Epithelial cell of esophagus (primary cell): Measurements from ENCODE around the gene TEX30.

Experiments
- DNase-seq: peaks from one replicate; pipeline ENCODE4 v3.0.0; 2010; ENCODE audit warnings: low read depth
- H3K4me3 ChIP-seq: 2 replicates; pipeline ENCODE4 v1.5.1; 2011; ENCODE audit warnings: mild to moderate bottlenecking, low read length, control low read depth
- CTCF ChIP-seq: IDR thresholded peaks from 2 replicates; pipeline ENCODE4 v1.5.1; 2011; ENCODE audit warnings: low read depth, mild to moderate bottlenecking, low read length, control low read depth, inconsistent platforms; ENCODE audit not compliant: insufficient read depth; ENCODE audit errors: missing control alignments

The TEX30 gene

GRCh38 chr13:102779436-102780159 lies 6.0 kb upstream of the TEX30 start:
- TF ChIP-seq CTCF, result no peak
- DNase-seq, result no peak
- H3K4me3 ChIP-seq, result no peak overlapping the region

- H3K4me3 ChIP-seq, result no peak overlapping the region
- no peak for DNase-seq
- no peak for TF ChIP-seq CTCF
These were observed 4.2 kb upstream of the TEX30 start for GRCh38 chr13:102777736-102778135.

- H3K4me3 ChIP-seq, result no peak overlapping the region
- DNase-seq, result no peak
- no peak for TF ChIP-seq CTCF
These were observed 2.7 kb upstream of the TEX30 start for GRCh38 chr13:102776271-102776670.

- no peak for TF ChIP-seq CTCF
- DNase-seq, result no peak
- no peak overlapping the region for H3K4me3 ChIP-seq
These were observed 1.3 kb upstream of the TEX30 start for GRCh38 chr13:102774591-102775520.

- DNase-seq, result no peak
- peak overlapping the region; percentile 73 for H3K4me3 ChIP-seq
- no peak for TF ChIP-seq CTCF
These were observed 605 bp upstream of the TEX30 start for GRCh38 chr13:102774214-102774568.

- no peak overlapping the region for H3K4me3 ChIP-seq
- no peak for DNase-seq
- TF ChIP-seq CTCF, result no peak
These were observed 1.6 kb downstream of the TEX30 start for GRCh38 chr13:102772042-102772425.
